IPS DF 4.7 (cell line): Measurements from ENCODE around the gene MYBPC3.
"Not testable (repeated sequence)": the region's sequence is repeated elsewhere in the genome, so short reads cannot be mapped to it uniquely, and the experiment has no call there.

Experiments
- DNase-seq: peaks from one replicate; pipeline ENCODE4 v3.0.0-alpha.2; 2013; ENCODE audit warnings: low spot score; ENCODE audit errors: extremely low read depth

MYBPC3 gene

DNA sequence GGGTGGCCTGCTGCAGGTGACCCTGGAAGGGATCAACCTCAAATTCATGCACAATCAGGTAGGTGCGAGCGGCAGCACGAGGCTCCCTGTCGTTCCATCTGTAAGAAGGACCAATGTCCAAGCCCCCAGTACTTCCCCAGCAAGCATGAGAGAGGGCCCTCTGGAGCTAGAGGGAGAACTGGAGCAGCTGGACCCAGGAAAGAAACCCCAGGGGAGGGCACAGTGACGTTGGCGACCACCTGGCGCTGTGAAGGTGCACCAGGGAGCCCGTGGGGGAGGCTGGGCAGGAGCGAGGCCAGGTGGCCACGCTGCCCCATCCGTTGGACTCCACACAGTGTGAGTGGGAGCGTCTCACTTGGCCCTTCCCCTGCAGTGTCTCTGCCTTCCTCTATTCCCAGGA, 28.0 kb downstream of the MYBPC3 start:
- DNase-seq, result no peak

- no peak for DNase-seq
These were observed 34.3 kb downstream of the MYBPC3 start for GRCh38 chr11:47318166-47318565.

DNA sequence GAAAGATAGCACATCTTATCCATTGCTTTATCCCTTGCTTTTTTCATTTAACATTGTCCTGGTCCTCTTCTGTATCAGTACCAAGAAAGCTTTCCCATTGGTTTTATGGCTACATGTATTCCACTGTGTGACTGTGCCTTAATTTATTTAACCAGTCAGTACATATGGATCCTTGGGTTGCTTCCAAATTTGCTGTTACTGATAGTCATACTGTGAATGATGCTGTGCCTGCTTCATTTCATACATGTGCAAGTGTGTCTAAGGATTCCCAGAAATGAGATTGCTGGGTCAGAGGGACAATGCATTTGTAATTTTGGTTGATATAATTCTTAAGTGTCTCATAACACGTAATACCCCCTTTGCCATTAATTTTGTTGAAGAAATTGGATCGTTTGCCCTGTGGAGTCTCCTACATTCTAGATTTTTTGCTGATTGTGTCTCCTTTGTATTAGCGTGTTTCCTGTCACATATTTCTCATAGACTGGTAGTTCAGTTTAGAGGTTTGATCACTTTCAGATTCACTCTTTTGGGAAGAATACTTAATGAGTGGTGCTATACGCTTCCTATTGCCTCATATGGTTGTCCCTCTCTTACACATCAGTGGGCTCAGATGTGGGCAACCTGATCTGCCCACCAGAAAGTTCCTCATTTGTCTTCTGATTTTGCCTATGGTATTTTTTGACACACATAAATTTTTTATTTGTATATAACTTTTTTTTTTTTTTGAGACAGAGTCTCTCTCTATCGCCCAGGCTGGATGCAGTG, 35.3 kb downstream of the MYBPC3 start:
- DNase-seq, result no peak

DNA sequence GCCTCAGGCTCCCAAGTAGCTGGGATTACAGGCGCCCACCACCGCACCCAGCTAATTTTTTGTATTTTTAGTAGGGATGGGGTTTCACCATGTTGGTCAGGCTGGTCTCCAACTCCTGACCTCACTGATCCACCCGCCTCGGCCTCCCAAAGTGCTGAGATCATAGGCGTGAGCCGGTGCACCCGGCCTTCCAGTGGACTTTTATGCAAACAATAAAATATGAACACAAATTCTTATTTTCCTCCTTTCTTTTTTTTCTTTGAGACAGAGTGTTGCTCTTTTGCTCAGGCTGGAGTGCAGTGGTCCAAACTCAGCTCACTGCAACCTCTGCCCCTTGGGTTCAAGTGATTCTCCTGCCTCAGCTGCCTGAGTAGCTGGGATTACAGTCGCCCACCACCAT, 36.0 kb downstream of the MYBPC3 start:
- DNase-seq, result not testable (repeated sequence)

DNA sequence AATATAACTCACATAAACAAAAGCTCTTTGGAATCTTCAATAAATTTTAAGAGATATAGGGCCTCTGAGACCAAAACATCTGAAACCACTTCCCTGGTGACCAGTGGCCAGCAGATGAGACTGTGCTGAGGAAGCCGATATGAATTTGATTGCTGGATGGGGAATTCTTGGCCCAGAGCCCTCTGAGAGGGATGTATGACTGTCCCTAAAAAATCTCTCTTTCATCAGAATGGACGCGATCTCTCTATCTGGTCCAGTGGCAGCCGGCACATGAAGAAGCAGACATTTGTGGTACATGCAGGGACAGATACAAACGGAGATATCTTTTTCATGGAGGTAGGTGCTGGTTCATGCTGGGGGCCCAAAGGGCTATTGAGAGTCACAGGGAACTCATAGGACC, 37.5 kb downstream of the MYBPC3 start:
- no peak for DNase-seq

DNA sequence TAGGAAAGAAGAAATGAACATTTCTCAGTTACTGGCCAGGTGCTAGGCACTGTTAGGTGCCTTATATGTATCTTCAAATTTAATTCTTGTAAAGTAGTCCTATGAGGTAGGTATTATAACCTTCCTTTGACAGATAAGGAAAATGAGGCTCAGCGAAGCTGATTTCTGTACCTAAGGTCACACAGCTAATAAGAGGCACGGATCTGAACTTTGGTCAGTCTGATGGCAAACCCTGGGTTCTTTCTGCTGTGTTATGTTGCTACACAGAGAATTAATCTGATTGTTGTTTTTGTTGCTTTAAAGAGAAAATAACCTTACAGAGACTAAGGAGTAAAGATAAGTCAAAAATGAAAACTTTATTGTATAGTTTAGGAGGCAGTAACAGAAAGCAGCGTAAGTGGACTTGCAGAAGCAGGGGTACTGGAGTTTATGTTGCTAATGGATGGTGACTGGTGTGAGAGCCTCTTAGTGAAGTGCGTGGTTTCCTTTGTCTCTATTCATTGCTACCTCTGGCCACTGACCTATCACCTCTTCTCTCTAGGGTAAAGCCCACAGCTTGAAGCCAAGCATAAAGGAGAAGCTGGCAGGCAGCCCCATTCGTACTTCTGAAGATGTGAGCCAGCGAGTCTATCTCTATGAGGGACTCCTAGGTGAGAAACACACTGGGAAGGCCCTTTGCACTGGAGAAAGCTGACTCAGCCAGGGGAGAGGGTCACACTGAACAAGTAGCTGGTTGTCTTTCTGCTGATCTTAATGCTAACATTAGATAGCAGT, 44.3 kb downstream of the MYBPC3 start:
- no peak for DNase-seq

GRCh38 chr11:47306484-47306844, 46.0 kb downstream of the MYBPC3 start:
- no peak for DNase-seq

DNA sequence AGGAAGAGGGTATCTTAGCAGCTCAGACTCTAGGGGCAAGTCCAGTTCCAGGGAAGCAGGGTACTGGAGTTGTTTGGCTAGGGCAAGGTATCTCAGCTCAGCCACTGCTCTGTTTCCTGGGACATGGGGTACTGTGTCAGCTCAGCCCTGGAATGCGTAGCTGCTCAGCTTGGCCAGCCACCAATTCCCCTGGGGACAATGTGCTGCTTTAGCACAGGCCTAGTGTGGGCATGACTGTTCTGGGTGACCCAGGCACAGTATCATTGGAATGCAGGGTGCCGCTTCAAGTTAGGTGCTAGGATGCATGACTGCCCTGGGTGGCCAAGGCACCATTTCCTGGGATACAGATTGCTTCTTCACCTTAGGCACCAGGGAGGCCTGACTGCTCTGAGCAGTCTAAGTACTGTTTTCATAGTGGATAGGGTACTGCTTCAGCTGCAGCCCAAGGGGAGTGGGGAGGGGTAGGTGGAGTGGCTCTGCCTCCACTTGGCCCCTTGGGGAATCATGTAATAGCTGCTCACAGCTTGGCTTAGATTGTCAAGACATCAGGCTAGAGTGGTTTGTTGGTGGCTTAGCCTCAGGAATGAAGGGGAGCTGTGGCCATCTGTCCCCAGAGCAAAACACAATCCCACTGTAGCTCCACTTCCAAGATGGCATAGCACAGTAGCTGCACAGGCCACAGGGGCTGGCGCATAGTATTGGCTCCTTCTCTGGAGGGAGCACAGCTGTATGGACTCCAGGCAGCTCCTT, 46.6 kb downstream of the MYBPC3 start:
- no peak for DNase-seq

DNA sequence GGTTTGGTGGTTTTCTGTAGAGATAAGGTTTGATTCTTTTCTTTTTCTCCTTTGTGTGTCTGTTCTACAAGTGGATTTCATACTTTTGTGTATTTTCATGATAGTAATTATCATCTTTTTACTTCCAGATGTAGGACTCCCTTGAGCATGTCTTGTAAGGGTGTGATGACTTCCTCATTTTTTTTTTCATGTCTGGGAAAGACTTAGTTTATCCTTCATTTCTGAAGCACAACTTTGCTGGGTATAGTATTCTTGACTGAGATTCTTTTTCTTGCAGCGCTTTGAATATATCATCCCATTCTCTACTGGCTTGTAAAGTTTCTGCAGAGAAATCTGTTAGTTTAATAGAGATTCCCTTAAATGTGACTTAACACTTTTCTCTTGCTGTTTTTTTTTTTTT, 49.6 kb downstream of the MYBPC3 start:
- no peak for DNase-seq

GRCh38 chr11:47299078-47299477, 53.4 kb downstream of the MYBPC3 start:
- no peak for DNase-seq

GRCh38 chr11:47296045-47296444, 56.5 kb downstream of the MYBPC3 start:
- DNase-seq, result no peak

- DNase-seq, result no peak
These were observed 57.1 kb downstream of the MYBPC3 start for GRCh38 chr11:47295385-47295784.

- no peak for DNase-seq
These were observed 62.6 kb downstream of the MYBPC3 start for GRCh38 chr11:47289856-47290255.

- no peak for DNase-seq
These were observed 64.4 kb downstream of the MYBPC3 start for GRCh38 chr11:47288066-47288465.

DNA sequence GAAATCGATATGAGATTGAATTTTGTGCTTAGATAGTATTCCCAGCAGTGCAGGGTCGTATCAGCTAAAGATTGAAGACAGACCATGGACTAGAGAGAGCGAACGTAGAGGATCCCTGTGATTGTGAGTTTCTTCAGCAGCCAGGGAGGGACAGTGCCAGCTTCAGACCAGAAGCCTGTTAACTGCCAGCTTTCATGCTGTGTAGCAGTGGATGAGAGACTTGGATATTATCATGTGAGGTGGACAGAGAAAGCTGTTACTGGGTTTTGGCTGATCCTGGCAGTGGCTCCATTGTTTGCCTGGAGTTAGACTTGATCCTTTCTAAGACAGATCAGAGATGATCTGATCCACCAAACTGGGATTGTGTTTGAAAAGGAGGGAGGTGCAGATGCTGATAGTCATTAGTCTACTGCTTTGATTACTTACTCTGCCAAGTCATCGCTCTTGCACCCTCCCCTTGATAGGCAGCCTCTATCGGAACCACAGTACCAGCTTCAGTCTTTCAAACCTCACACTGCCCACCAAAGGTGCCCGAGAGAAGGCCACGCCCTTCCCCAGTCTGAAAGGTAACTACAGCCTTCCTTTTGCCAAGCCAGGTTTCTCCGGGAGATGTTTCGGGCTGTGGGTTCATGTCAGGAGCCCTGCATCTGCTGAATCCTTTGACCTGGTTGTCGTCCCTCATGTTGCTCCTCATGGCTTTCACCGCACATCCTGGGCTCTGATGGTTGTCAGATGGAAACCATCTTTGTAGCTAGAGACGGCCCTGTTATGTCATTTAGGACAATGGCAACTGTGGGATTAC, 66.3 kb downstream of the MYBPC3 start:
- DNase-seq, result no peak

DNA sequence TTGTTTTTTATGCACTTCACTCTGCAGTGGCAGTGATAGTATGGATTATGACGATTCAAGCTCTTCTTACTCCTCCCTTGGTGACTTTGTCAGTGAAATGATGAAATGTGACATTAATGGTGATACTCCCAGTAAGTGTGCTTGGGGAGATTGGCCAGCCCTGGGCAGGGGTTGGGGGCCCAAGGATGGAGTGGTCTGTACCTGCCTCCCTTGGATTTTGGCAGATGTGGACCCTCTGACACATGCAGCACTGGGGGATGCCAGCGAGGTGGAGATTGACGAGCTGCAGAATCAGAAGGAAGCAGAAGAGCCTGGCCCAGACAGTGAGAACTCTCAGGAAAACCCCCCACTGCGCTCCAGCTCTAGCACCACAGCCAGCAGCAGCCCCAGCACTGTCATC, 68.4 kb downstream of the MYBPC3 start:
- no peak for DNase-seq

GRCh38 chr11:47282462-47282861, 70.0 kb downstream of the MYBPC3 start:
- no peak for DNase-seq
